GM12873 (cell line): Measurements from ENCODE around the gene IFI16.
A peak's percentile ranks its signal among the peaks of the same experiment; 100 is the strongest.

Source experiments
- TF ChIP-seq, protein P1 (sequence below): IDR thresholded peaks from 2 replicates; pipeline ENCODE4 v1.5.1; 2012; ENCODE audit warnings: low read depth, mild to moderate bottlenecking, moderate library complexity, low read length, control low read depth; ENCODE audit not compliant: insufficient read depth; ENCODE audit errors: missing control alignments

IFI16 gene

DNA sequence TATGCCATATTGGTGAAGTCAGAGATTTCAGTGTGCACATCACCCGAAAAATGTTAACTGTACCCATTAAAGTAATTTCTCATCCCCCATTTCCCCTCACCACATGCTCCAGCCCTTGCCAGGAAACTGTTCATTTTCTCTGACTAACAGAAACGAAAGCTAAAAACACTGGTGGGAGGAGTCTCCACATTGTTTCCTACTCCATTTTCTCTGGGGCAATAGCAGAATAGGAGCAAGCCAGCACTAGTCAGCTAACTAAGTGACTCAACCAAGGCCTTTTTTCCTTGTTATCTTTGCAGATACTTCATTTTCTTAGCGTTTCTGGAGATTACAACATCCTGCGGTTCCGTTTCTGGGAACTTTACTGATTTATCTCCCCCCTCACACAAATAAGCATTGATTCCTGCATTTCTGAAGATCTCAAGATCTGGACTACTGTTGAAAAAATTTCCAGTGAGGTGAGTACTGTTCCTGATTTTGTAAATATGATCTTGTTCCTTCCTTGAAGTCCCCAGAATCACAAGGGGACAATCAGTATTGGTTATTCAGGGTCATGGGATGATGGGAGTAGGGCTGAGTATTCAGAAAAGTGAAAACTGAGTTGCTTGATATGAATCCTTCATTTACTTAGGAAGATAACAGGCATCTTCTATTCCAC lies at the start of gene IFI16:
TSS of gene IFI16 (plus strand) at position 204 of the 658 bp plus-strand sequence. CDS start 4,774 bp downstream, outside the sequence.
- TF ChIP-seq, protein P1, sequence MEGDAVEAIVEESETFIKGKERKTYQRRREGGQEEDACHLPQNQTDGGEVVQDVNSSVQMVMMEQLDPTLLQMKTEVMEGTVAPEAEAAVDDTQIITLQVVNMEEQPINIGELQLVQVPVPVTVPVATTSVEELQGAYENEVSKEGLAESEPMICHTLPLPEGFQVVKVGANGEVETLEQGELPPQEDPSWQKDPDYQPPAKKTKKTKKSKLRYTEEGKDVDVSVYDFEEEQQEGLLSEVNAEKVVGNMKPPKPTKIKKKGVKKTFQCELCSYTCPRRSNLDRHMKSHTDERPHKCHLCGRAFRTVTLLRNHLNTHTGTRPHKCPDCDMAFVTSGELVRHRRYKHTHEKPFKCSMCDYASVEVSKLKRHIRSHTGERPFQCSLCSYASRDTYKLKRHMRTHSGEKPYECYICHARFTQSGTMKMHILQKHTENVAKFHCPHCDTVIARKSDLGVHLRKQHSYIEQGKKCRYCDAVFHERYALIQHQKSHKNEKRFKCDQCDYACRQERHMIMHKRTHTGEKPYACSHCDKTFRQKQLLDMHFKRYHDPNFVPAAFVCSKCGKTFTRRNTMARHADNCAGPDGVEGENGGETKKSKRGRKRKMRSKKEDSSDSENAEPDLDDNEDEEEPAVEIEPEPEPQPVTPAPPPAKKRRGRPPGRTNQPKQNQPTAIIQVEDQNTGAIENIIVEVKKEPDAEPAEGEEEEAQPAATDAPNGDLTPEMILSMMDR: no peak

DNA sequence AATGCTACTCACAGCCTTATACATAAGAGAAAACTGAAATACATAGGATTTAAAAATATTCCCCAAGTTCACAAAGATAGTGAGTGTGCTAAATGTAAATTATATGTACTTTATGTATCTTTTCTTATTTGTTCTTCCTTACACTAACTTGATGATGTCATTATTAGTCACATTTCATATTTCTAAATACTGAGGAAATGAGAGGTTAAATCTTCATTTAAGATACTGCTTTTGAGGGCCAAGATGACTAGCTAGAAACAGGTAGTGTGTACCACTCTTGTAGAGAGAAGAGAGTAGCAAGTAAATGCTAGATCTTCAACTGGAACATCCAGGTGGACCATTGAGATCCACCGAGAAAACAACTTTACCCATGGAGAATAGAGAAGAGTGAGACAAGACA lies 48.5 kb upstream of the IFI16 start:
- TF ChIP-seq, protein P1: no peak

DNA sequence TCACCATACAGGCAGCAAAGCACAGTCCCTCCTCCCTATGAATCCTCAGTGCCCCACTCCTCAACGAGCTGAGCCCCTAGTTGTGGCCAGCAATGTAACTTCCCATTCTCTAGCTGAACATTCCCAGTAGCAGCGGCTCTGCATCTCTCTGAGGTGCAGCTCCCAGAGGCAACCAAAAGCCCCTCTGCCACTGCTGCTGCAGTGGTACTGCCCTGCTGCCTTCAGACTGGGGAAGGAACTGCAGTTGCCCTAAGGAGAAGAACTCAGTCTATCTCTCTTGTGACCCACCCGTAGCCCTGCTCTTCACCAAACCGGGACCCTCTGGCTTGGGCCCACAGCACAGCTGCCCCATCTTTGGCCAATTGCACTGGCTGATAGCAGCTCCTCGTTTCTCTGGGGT lies 46.7 kb upstream of the IFI16 start:
- TF ChIP-seq, protein P1: no peak

DNA sequence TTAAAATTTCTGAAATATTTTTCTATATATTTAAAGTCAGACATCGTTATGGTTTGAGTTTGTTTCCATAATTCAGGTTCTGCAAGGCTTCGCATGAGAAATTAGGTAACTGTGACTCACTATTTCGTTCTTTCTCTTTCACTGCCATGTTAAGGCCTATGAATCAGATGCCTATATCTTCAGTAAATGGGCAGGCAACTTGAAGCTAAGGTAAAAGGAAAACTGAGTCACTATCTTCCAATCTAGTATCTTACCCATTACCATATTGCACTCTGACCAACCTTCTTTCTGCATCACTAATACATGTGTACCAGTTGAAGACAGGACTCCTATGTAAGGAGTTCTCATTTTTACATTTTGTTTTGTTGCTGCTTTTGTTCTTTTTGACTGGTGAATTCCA lies 40.5 kb upstream of the IFI16 start:
- TF ChIP-seq, protein P1: no peak

DNA sequence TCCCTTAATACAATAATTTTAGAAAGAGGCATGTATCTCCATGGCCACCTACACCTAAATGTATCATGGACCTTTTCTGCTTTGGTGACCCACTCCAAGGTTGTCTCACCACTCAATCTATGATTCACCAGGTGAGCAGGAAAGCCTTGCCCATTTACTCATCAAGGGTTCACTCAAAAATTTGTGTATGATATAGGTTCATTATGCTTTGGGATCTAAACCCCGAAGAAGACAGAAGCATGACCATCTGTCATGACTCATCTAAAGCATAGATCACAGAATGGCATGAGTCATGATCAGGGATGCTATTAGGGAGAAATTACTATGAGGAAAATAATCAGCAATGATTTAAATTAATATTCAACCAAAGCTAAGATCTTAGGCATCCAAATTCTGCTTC lies 39.9 kb upstream of the IFI16 start:
- TF ChIP-seq, protein P1: no peak

DNA sequence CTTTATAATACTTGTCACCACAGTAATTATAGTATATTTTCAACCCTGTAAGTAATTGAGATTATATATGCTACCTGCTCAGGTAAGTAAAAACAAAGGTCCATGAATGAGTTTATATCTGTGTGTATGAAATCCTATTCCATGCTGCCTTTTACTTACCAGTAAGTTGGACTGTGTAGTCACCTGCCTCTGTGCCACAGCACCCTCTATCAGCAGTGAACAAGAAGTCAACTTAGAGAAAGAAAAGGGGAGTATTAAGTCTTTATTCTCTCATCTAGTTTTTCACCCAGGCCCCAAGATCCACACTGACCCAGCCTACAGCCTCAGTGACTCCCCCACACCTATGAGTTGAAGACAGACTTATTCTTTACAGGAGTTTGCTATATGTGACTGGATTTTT lies 36.9 kb upstream of the IFI16 start:
- TF ChIP-seq, protein P1: peak; percentile 26

DNA sequence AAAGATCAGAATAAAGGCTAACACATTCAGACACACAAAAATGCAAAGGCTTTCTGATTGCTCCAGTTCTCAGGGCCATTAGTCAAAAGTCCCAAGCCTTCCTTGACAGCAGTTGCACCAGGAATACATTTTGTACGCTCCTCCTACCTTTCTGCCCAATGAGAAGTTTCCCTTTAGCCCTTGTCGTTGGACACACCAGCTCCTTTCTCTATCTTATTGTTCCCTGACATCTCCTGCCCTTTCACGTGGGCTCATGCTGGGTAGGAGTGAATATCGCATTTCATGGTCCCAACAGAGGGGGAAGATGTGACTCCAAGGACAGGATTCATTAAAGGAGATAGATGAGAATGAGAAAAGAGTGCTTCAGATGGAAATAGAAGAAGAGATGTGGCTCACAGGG lies 33.5 kb upstream of the IFI16 start:
- TF ChIP-seq, protein P1: no peak
